Measurements from ENCODE around the gene C1QTNF9. TPM values are rescaled to one million over a fixed set of nuclear protein-coding genes. Genes with fewer than 3 reads are reported as not detected.

C1QTNF9 gene
- polyA plus RNA-seq, 1 donor (not counting 4 experiments of a cell fraction or from before 2014, with no cell fraction given): not detected

GRCh38 chr13:24282256-24282655 is 27.1 kb upstream of the C1QTNF9 start:
- no peak overlapping the region for H3K27ac ChIP-seq (ENCODE audit: control insufficient read depth, insufficient read depth, low read length)
- no peaks in the 10 kb centered on the region for H3K79me2 ChIP-seq (ENCODE audit: control insufficient read depth, insufficient read depth, low read length)
- H3K9ac ChIP-seq (ENCODE audit: control insufficient read depth, extremely low read depth, insufficient read depth, low read length): no peak overlapping the region
- no peak for DNase-seq (ENCODE audit: low read depth, low spot score)
- H3K9me1 ChIP-seq (ENCODE audit: control insufficient read depth, extremely low read depth, insufficient read depth, low read length): no peaks in the 10 kb centered on the region
- H3K4me3 ChIP-seq (ENCODE audit: control insufficient read depth in 2 of 3, extremely low read depth in 1 of 3, insufficient read depth in 2 of 3, low read depth in 1 of 3, low read length in 3 of 3): no peak overlapping the region
- no peak overlapping the region for H2AFZ ChIP-seq (ENCODE audit: control insufficient read depth, low read length)
- H3K9me3 ChIP-seq (ENCODE audit: control insufficient read depth, low read depth, low read length): no peaks in the 10 kb centered on the region
- dilution Hi-C loops (cut with MboI; ENCODE audit: extremely low pct_ligation_motif_present, low sequenced_read_pairs): no loop called here
- no peaks in the 10 kb centered on the region for H3K36me3 ChIP-seq (ENCODE audit: control insufficient read depth in 2 of 2, extremely low read depth in 1 of 2, insufficient read depth in 2 of 2, low read length in 2 of 2)
- no peaks in the 10 kb centered on the region for H4K20me1 ChIP-seq (ENCODE audit: control insufficient read depth, extremely low read depth, insufficient read depth, low read length)
- no peaks in the 10 kb centered on the region for H3K27me3 ChIP-seq (ENCODE audit: control insufficient read depth, extremely low read depth, insufficient read depth, low read length)
- no peaks in the 10 kb centered on the region for H3K4me1 ChIP-seq (ENCODE audit: control insufficient read depth, extremely low read depth, insufficient read depth, low read length)
- no peak overlapping the region for H3K4me2 ChIP-seq (ENCODE audit: control insufficient read depth, extremely low read depth, insufficient read depth, low read depth, low read length)
- FAIRE-seq: no peak
- TF ChIP-seq CTCF (optimal IDR thresholded peaks at IDR 0.05 in 1 of 3, IDR thresholded peaks at IDR 0.05 in 1 of 3, conservative IDR thresholded peaks at IDR 0.05 in 1 of 3; ENCODE audit: extremely low read depth in 1 of 3, insufficient read depth in 2 of 3, low read length in 3 of 3) (no peak), EZH2 (IDR thresholded peaks at IDR 0.05; ENCODE audit: low read length) (no peak)

- H3K27me3 ChIP-seq (ENCODE audit: control insufficient read depth, extremely low read depth, insufficient read depth, low read length): no peaks in the 10 kb centered on the region
- H3K9me3 ChIP-seq (ENCODE audit: control insufficient read depth, low read depth, low read length): no peaks in the 10 kb centered on the region
- no peak for FAIRE-seq
- no peaks in the 10 kb centered on the region for H3K4me1 ChIP-seq (ENCODE audit: control insufficient read depth, extremely low read depth, insufficient read depth, low read length)
- dilution Hi-C loops (cut with MboI; ENCODE audit: extremely low pct_ligation_motif_present, low sequenced_read_pairs): no loop called here
- no peak for TF ChIP-seq CTCF (optimal IDR thresholded peaks at IDR 0.05 in 1 of 3, IDR thresholded peaks at IDR 0.05 in 1 of 3, conservative IDR thresholded peaks at IDR 0.05 in 1 of 3; ENCODE audit: extremely low read depth in 1 of 3, insufficient read depth in 2 of 3, low read length in 3 of 3)
- TF ChIP-seq EZH2 (IDR thresholded peaks at IDR 0.05; ENCODE audit: low read length): no peak
- no peaks in the 10 kb centered on the region for H3K9me1 ChIP-seq (ENCODE audit: control insufficient read depth, extremely low read depth, insufficient read depth, low read length)
- no peak overlapping the region for H3K9ac ChIP-seq (ENCODE audit: control insufficient read depth, extremely low read depth, insufficient read depth, low read length)
- H3K4me2 ChIP-seq (ENCODE audit: control insufficient read depth, extremely low read depth, insufficient read depth, low read depth, low read length): no peak overlapping the region
- H2AFZ ChIP-seq (ENCODE audit: control insufficient read depth, low read length): no peak overlapping the region
- H3K36me3 ChIP-seq (ENCODE audit: control insufficient read depth in 2 of 2, extremely low read depth in 1 of 2, insufficient read depth in 2 of 2, low read length in 2 of 2): no peaks in the 10 kb centered on the region
- H4K20me1 ChIP-seq (ENCODE audit: control insufficient read depth, extremely low read depth, insufficient read depth, low read length): no peaks in the 10 kb centered on the region
- no peak overlapping the region for H3K27ac ChIP-seq (ENCODE audit: control insufficient read depth, insufficient read depth, low read length)
- no peak for DNase-seq (ENCODE audit: low read depth, low spot score)
- H3K4me3 ChIP-seq (ENCODE audit: control insufficient read depth in 2 of 3, extremely low read depth in 1 of 3, insufficient read depth in 2 of 3, low read depth in 1 of 3, low read length in 3 of 3): no peak overlapping the region
- no peaks in the 10 kb centered on the region for H3K79me2 ChIP-seq (ENCODE audit: control insufficient read depth, insufficient read depth, low read length)
Measured at GRCh38 chr13:24284889-24285565, 24.4 kb upstream of the C1QTNF9 start.
